GM19372 (cell line): ENCODE measurements around the gene SOBP.
"Not testable (repeated sequence)": the region's sequence is repeated elsewhere in the genome, so short reads cannot be mapped to it uniquely, and the experiment has no call there.

Experiments used
- ATAC-seq: cut with Tn5 transposase; IDR thresholded peaks from one replicate; pipeline ENCODE4 v1.9.1; 2021; ENCODE audit warnings: mild to moderate bottlenecking, low read depth, moderate library complexity; ENCODE audit not compliant: unreplicated experiment

The SOBP gene

GRCh38 chr6:107488174-107488874 lies 1.6 kb upstream of the SOBP start:
- no peak for ATAC-seq

DNA sequence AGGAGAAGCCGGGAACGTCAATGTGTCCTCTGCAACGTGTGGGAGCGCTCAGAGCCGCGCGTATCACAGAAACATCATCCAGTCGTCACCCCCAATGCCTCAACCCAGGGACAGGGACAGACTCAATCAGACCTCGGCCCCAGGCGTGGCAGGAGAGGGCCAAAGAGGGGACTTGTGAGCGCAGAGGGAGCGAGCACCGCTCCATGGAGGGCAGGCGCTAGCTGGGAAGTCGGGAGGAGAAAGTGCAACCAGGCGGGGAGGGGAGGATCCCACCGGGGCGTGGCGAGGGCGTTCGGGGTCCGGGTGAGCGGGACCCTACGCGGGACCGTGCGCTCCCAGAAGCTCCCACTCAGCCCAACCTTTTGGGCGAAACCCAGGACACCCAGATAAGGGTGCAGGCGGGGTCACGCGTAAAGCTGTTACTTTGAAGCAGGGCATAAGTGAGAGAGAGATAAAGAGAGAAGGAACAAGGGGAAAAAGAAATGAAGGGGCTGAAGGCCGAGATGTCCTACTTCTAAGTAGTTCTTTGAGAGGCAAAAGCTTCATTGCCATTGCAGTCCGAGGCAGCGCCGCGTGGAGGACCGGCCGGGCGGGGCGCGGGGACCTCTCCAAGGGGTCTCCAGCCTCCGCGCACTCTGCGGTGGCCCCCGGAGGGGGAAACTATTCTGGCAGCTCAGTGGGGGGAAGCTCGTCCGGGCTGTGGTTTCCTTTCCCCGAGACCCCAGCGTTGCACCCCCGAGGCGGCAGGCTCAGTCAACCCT lies 862 bp upstream of the SOBP start:
- no peak for ATAC-seq

DNA sequence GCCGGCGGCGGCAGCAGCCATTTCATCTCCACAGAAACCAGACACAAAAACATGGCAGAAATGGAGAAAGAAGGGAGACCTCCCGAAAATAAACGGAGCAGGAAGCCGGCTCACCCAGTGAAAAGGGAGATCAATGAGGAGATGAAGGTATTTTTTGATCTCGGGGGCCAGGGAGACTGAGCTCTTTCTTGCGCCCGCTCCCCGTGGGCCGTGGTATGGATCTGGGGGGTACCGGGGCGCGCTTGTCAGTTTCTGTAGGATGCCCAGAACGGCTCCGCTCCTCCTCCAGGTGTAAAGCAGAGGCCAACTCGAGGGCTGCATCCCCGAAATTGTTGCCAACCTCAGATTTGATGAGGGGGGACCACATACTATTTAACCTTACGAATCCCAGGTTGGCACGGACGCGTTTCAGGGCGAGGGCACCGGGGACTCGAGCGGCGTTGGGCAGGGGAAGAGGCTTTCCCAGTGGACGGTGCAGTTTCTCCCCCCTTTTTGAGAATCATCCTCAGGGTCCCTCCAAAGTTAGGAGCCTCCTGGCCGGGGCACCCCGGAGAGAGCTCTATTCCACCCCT lies 735 bp downstream of the SOBP start:
- peak; percentile 5 for ATAC-seq

DNA sequence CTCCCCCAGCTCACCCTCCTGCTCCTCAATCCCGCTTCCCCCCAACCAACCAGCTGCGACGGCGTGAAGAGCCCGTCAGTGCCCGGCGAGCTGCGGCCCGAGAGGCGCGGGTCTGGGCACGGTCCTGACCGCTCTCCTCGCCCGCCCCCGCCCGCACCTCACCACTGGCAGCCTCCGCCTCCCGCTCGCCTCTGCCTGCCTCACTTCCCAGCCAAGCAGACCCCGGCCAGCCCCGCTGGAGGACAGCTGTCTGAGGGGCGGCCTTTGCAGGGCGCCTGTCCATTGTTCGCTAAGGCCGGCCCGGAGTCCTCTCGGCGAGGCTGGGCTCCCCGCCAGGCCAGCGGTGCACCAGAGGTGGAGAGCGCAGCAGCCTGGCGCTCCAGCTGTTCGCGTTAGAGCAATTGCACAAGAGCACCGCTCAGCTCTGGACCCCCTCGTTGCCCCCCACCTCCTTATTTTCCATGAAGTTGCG lies 1.3 kb downstream of the SOBP start:
- no peak for ATAC-seq

GRCh38 chr6:107491760-107492660 lies 2.1 kb downstream of the SOBP start:
- no peak for ATAC-seq

GRCh38 chr6:107493158-107494057 lies 3.5 kb downstream of the SOBP start:
- ATAC-seq: no peak

DNA sequence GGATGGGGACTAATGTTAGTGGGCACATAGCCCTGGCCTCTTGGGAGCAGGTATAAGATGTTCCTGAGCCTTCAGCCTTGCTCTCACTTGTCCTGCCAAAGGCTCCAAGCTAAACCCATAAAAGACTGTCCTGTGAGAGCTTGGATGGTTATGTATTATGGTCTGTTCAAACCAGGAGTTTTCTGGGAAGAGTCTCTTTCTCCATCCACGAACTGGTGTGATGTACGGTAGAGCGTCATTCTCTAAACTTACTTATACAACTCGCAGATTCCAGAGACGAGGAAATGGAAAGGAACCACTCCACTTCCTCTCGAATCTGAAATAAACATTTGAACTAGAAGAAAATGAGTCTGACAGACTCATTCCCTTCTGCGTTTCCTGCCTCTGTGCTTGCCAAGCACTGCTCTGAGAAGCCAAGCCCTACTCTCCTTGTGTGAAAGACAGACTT lies 5.3 kb downstream of the SOBP start:
- ATAC-seq: no peak

DNA sequence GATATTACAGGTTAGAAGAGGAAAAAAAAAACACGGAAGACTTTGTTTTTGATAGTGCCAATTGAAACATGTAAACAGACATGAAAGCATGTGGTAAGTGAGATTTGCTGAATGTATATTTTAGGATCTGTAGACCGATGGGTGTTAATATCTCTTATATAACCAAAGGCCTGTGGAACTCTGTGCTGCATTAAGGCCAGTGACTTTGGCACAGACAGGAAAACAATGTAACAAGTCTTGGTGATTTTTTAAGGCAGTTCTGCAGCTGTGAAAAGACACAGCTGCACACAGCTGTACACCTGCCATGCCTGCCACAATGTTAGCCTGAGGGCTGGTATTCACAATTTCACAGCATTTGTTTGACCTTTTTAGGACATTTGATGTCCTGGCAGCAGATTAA lies 6.1 kb downstream of the SOBP start:
- no peak for ATAC-seq

- no peak for ATAC-seq
These were observed 7.2 kb downstream of the SOBP start for GRCh38 chr6:107496892-107497684.

- ATAC-seq: no peak
These were observed 14.5 kb downstream of the SOBP start for GRCh38 chr6:107504270-107505026.

- ATAC-seq: no peak
These were observed 16.2 kb downstream of the SOBP start for GRCh38 chr6:107506145-107506544.

DNA sequence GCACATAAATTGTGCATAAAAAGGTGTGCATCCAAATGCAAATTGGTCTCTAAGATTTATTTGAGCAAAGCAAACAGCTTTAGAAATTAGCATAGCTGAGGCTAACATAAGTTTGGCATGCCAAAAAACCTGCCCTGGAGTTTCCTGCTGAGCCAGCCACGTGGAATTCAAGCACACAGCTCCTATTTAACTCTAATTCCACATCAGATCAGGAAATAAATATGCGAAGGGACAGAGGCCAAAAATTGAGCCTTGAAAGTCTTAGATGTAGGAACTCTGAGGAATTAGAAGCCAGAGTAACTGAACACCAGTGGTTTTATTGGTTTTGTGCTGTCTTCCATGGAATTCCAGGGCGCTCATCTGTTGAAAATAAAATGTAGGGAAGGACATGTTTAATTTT lies 19.6 kb downstream of the SOBP start:
- ATAC-seq: no peak

DNA sequence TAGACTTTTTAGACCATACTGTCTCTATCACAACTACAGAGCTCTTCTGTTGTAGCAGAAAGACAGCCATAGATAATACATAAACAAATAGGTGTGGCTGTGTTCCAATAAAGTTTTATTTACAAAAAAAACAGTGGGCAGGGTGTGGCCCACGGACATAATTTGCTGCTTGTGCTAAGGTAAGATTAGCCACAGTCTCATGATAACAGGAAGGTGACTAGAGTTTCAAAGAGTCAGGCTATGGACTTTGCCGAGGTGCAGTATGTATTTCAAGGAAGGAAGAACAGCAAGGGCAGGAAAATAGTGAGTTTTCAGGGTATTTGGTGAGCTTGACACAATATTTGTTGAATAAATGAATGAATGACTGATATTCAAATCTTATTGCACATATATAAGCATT lies 20.2 kb downstream of the SOBP start:
- no peak for ATAC-seq

DNA sequence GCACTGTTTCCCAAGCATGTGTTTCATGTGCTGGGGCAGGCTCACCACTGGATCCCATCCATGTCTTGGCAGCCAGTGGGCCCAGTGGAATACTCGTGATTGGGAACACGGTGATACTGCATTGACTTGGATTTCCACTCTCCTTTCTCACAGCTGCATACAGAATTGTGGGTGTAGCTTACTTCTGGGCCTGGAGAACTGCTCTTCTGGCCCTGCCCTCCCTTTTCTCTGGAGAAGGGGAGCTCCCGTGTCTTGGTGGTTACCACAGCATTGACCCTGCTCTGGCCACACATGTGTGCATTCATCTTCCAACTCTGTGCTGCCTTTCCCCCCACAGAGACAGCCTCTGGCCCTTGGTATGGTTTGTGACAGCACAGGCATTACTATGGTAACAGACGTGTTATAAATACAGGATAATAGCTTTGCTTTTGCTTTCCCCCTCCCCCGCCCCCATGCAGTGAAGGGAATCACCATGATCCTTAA lies 21.6 kb downstream of the SOBP start:
- no peak for ATAC-seq

DNA sequence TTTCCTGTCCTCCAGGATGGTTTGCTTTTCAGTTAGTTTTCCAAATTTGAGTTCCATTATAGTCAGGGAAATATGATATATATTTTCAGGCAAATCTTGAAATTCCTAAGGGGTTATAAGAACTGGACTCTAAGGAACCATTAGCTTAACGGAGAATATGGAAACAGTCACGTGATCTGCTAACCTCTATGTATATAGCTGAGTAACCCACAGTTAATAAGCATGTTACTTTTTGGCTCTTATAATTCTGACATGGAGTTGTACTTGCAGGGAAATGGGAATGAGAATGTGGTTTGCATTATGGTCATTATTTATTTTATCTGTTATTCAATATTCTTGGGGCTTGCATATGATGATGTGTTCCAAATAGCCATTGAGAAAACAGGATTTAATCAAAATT lies 23.3 kb downstream of the SOBP start:
- no peak for ATAC-seq

DNA sequence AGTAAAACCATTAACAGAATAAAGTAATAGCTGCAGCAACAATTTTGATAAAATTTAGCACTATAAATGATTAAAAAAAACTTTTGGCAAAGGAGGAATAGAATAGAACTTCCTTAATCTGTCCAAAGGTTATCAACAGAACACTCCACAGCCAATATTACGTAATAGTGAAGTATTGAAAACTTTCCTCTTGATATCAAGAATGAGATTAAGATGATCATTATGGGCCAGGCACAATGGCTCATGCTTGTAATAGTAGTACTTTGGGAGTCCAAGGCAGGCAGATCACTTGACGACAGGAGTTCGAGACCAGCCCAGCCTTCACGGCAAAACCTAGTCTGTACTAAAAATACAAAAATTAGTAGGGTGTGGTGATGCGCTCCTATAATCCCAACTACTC lies 26.0 kb downstream of the SOBP start:
- no peak for ATAC-seq

- no peak for ATAC-seq
These were observed 27.4 kb downstream of the SOBP start for GRCh38 chr6:107517274-107517673.

DNA sequence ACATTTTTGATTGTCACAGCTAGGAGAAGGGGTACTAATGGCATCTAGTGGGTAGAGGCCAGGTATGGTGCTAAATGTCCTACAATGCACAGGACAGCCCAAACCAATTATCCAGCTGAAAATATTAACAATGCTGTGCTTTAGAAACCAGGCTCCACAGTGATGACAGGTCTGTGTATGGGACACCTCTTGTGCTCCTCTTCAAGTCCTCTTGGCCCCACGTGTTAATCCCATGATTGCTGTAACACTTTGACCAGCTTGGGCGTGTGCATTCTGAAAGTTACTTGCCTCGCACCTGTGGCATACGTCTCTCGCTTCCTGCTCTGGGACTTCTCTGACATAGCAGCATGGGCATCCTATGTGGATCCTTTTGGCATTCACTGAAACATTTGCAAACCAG lies 29.3 kb downstream of the SOBP start:
- not testable (repeated sequence) for ATAC-seq
